GM12878 (cell line): Measurements from ENCODE around the gene RGCC. TPM values are rescaled to one million over a fixed set of nuclear protein-coding genes. Genes with fewer than 3 reads are reported as not detected.

Experiments
- ATAC-seq: fragments of 200-7000 bp; cut with Tn5 transposase; 3 replicates; pipeline ENCODE4 v1.9.1; 2020; ENCODE audit warnings: mild to moderate bottlenecking, moderate library complexity
- BruUV-seq: library from RNA; stranded (reverse); fragments of 400-500 nt; replicated peaks from 2 replicates; lab custom pipeline; 2021; lab: Mats Ljungman, UMichigan
- CTCF ChIA-PET: fragments of 300-600 bp; sonication (Branson Sonifier 250); formaldehyde crosslinking; extraction: SDS; loops from one replicate; lab custom pipeline; 2021; ENCODE audit warnings: inconsistent platforms; lab: Yijun Ruan, JAX
- POLR2A ChIA-PET: fragments of 350-600 bp; formaldehyde crosslinking; extraction: SDS; loops from one replicate; lab custom pipeline; 2021; ENCODE audit warnings: inconsistent platforms; lab: Charles Lee
- RAD21 ChIA-PET: fragments of 300-600 bp; sonication (Branson Sonifier 250); formaldehyde crosslinking; loops from one replicate; lab custom pipeline; 2023; ENCODE audit warnings: antibody characterized with exemption; ENCODE audit not compliant: unreplicated experiment; lab: Charles Lee
- SMC1A ChIA-PET: fragments of 300-600 bp; sonication (Branson Sonifier 250); formaldehyde crosslinking; loops from one replicate; lab custom pipeline; 2023; ENCODE audit not compliant: unreplicated experiment, uncharacterized antibody; lab: Charles Lee
- DNase-seq: peaks from one replicate; pipeline ENCODE4 v3.0.0-alpha.2; 2011; ENCODE audit warnings: low read depth, low spot score
- FAIRE-seq: peaks from 3 replicates; lab custom pipeline; 2011; peaks lifted over from hg19 to GRCh38; lab: Jason Lieb, UNC
- H2AFZ ChIP-seq: 2 replicates; pipeline ENCODE4 v1.6.0; 2011; ENCODE audit warnings: low read depth, low read length, control low read depth; ENCODE audit not compliant: control insufficient read depth
- H3K27ac ChIP-seq: 2 replicates; pipeline ENCODE4 v1.5.1; 2011; ENCODE audit warnings: control low read depth; ENCODE audit not compliant: control insufficient read depth, insufficient read depth
- H3K27me3 ChIP-seq, 2 experiments: replicated peaks in 1 of 2; 2 replicates each; pipeline versions ENCODE4 v1.6.0 to v1.6.1; 2011; ENCODE audit warnings: low read length in 1 of 2; ENCODE audit not compliant: control insufficient read depth in 2 of 2, insufficient read depth in 2 of 2
- H3K36me3 ChIP-seq, 2 experiments: 2 replicates each; pipeline ENCODE4 v1.5.1; 2011; ENCODE audit warnings: low read length in 1 of 2; ENCODE audit not compliant: control insufficient read depth in 2 of 2, insufficient read depth in 2 of 2
- H3K4me1 ChIP-seq: 2 replicates; pipeline ENCODE4 v1.6.1; 2011; ENCODE audit warnings: mild to moderate bottlenecking, low read length, moderate library complexity, mixed read lengths; ENCODE audit not compliant: control insufficient read depth, insufficient read depth
- H3K4me2 ChIP-seq: 2 replicates; pipeline ENCODE4 v1.6.0; 2011; ENCODE audit warnings: control low read depth; ENCODE audit not compliant: control insufficient read depth, insufficient read depth
- H3K4me3 ChIP-seq: fragments of 200-600 bp; sonication (generic); 2 replicates; pipeline ENCODE4 v1.5.1; 2016
- H3K79me2 ChIP-seq: 2 replicates; pipeline ENCODE4 v1.6.0; 2011; ENCODE audit warnings: low read length; ENCODE audit not compliant: control insufficient read depth, insufficient read depth
- H3K9ac ChIP-seq: 2 replicates; pipeline ENCODE4 v1.8.0; 2011; ENCODE audit warnings: low read length, control low read depth, mixed read lengths; ENCODE audit not compliant: control insufficient read depth, insufficient read depth
- H3K9me3 ChIP-seq: replicated peaks from 3 replicates; pipeline ENCODE4 v1.5.1; 2011; ENCODE audit warnings: mild to moderate bottlenecking, low read length; ENCODE audit not compliant: control insufficient read depth, insufficient read depth
- H4K20me1 ChIP-seq: 2 replicates; pipeline ENCODE4 v1.6.0; 2011; ENCODE audit not compliant: control insufficient read depth, insufficient read depth
- BHLHE40 ChIP-seq, 2 experiments: fragments of 450-650 bp in 1 of 2; IDR thresholded peaks; 2 replicates each; pipeline ENCODE4 v1.6.1; 2011 to 2017; ENCODE audit warnings: low read depth in 2 of 2, borderline replicate concordance in 1 of 2, improper control_type of control experiment in 1 of 2, low read length in 1 of 2, mild to moderate bottlenecking in 1 of 2
- JUND ChIP-seq: IDR thresholded peaks from 2 replicates; pipeline ENCODE4 v1.6.1; 2012; ENCODE audit warnings: low read depth, mild to moderate bottlenecking, low read length, improper control_type of control experiment, moderate library complexity
- KLF5 ChIP-seq: fragments of 450-650 bp; IDR thresholded peaks from 2 replicates; pipeline ENCODE4 v1.6.1; 2014; ENCODE audit warnings: mild to moderate bottlenecking; ENCODE audit not compliant: partially characterized antibody
- NFXL1 ChIP-seq: fragments of 450-650 bp; IDR thresholded peaks from 2 replicates; pipeline ENCODE4 v1.6.1; 2017; ENCODE audit warnings: antibody characterized with exemption, mild to moderate bottlenecking, borderline replicate concordance
- SMAD5 ChIP-seq: IDR thresholded peaks from 2 replicates; pipeline ENCODE4 v1.6.1; 2016; ENCODE audit warnings: antibody characterized with exemption, low read depth
- SMARCA5 ChIP-seq: fragments of 450-650 bp; IDR thresholded peaks from 2 replicates; pipeline ENCODE4 v1.6.1; 2017; ENCODE audit warnings: mild to moderate bottlenecking
- ZNF207 ChIP-seq: fragments of 450-650 bp; IDR thresholded peaks from 2 replicates; pipeline ENCODE4 v1.6.1; 2014; ENCODE audit warnings: antibody characterized with exemption, mild to moderate bottlenecking, borderline replicate concordance
- WGBS: methylation state at CpG from one replicate; pipeline ENCODE4 v1.1.6; 2016; ENCODE audit warnings: low lambda C conversion rate; ENCODE audit not compliant: insufficient replicate concordance, insufficient coverage; ENCODE audit errors: missing lambda C conversion rate; 5-methylcytosine and 5-hydroxymethylcytosine counted together
- in situ Hi-C: fragments of 300-500 bp; cut with MboI; formaldehyde crosslinking; loops from 9 replicates; pipeline ENCODE4 v1.14.3; 2018; ENCODE audit warnings: mixed read lengths
- intact Hi-C: fragments of 100-400 bp; cut with micrococcal nuclease; formaldehyde crosslinking; loops from one replicate; pipeline ENCODE4 v1.14.2; 2022; ENCODE audit not compliant: unreplicated experiment
- polyA plus RNA-seq, 11 experiments: library from polyadenylated mRNA; depleted of rRNA in 4 of 11; unstranded in 6 of 11; stranded (reverse) in 5 of 11; fragments of >200 nt; fragmentation: Nextera tagmentation in 4 of 11; fragmentation: Illumina TruSeq in 1 of 11; extraction: Ambion mirVana in 4 of 11; extraction: Trizol in 1 of 11; gene quantifications; 1 replicate in 1 of 11; 2 replicates in 10 of 11; pipeline versions ENCODE4 v1.2.1 to v1.2.3, GENCODE V29; 2011 to 2016; ENCODE audit warnings: inconsistent platforms in 2 of 11, missing spikeins in 2 of 11, low read depth in 1 of 11
- total RNA-seq, 4 experiments: library from RNA; depleted of rRNA in 3 of 4; stranded (reverse); fragments of >200 nt in 3 of 4; fragmentation: Illumina TruSeq in 1 of 4; extraction: Trizol in 1 of 4; gene quantifications; 2 replicates each; pipeline versions ENCODE4 v1.2.1 to v1.2.3, GENCODE V29; 2013 to 2021
- TF ChIP-seq, protein P1 (sequence below): IDR thresholded peaks from 2 replicates; pipeline ENCODE4 v1.6.1; 2011; ENCODE audit warnings: mild to moderate bottlenecking, low read depth, low read length, moderate library complexity; ENCODE audit not compliant: insufficient replicate concordance
- TF ChIP-seq, protein P2 (sequence below): fragments of 450-650 bp; formaldehyde crosslinking; IDR thresholded peaks from 2 replicates; pipeline ENCODE4 v1.4.0; 2022; ENCODE audit warnings: mild to moderate bottlenecking, moderate library complexity

The RGCC gene
- total and polyA plus RNA-seq, 10 of the 15 experiments (the other 5 are each of a cell fraction or from before 2014, with no cell fraction given) = 0.41 to 19.4 (median 9.9) TPM

DNA sequence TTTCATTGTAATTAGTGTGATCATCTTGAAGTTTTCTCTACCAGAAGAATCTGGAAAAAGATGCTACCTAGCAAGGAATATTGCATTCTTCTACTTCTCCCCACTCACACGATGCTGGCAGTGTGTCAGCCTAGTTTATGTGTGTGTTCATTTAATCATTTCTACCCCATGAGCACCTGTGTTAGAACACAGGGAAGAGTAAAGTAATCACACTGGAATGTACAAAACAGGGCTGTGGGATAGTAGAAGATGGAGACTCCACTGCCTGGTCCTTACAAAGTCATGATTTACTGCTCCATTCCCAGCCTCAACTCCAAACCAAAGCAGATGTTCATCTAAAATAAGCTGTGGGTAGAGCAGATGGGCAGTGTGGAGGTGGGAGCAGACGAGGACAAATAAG lies 47.7 kb upstream of the RGCC start:
- 17% methylated on average over 2 of the region's 2 CpGs for WGBS
- ChIA-PET SMC1A (interaction anchor here (0.5 to 1.3 kb wide), 3 partner anchors 88 to 355 kb away, joined by 3 read pairs; no protein-coding TSS in a partner anchor), RAD21 (interaction anchor here (1.0 kb wide), 1 partner anchor 243 kb away, joined by 3 read pairs; no protein-coding TSS in a partner anchor), POLR2A (no interaction called here), CTCF (interaction anchor here (1.2 kb wide), 1 partner anchor 243 kb away, joined by 5 read pairs; no protein-coding TSS in a partner anchor)
- Histone ChIP-seq H4K20me1 (no peaks in the 10 kb centered on the region), H3K27ac (no peak overlapping the region), H3K9me3 (no peaks in the 10 kb centered on the region), H3K79me2 (no peaks in the 10 kb centered on the region), H3K4me2 (no peak overlapping the region), H3K27me3 (no peaks in the 10 kb centered on the region; a peak in 1 of 4 replicates), H3K4me3 (no peak overlapping the region), H3K4me1 (no peaks in the 10 kb centered on the region), H2AFZ (no peak overlapping the region), H3K36me3 (no peaks in the 10 kb centered on the region), H3K9ac (no peak overlapping the region)
- BruUV-seq = no TSS peak
- intact Hi-C loops (loop anchor here (5.0 kb wide), 1 partner anchor 243 kb away; no protein-coding TSS in a partner anchor), in situ Hi-C loops (no loop called here)
- FAIRE-seq (no peak), ATAC-seq (no peak), DNase-seq (no peak)
- TF ChIP-seq KLF5 (no peak), NFXL1 (no peak), ZNF207 (no peak), JUND (no peak), BHLHE40 (IDR thresholded peaks at IDR 0.05; ENCODE audit: borderline replicate concordance in 1 of 2, low read depth in 2 of 2, low read length in 1 of 2) (no peak), SMARCA5 (no peak), SMAD5 (no peak)
- TF ChIP-seq, protein P1, sequence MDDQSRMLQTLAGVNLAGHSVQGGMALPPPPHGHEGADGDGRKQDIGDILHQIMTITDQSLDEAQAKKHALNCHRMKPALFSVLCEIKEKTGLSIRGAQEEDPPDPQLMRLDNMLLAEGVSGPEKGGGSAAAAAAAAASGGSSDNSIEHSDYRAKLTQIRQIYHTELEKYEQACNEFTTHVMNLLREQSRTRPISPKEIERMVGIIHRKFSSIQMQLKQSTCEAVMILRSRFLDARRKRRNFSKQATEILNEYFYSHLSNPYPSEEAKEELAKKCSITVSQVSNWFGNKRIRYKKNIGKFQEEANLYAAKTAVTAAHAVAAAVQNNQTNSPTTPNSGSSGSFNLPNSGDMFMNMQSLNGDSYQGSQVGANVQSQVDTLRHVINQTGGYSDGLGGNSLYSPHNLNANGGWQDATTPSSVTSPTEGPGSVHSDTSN = no peak
- TF ChIP-seq, protein P2, sequence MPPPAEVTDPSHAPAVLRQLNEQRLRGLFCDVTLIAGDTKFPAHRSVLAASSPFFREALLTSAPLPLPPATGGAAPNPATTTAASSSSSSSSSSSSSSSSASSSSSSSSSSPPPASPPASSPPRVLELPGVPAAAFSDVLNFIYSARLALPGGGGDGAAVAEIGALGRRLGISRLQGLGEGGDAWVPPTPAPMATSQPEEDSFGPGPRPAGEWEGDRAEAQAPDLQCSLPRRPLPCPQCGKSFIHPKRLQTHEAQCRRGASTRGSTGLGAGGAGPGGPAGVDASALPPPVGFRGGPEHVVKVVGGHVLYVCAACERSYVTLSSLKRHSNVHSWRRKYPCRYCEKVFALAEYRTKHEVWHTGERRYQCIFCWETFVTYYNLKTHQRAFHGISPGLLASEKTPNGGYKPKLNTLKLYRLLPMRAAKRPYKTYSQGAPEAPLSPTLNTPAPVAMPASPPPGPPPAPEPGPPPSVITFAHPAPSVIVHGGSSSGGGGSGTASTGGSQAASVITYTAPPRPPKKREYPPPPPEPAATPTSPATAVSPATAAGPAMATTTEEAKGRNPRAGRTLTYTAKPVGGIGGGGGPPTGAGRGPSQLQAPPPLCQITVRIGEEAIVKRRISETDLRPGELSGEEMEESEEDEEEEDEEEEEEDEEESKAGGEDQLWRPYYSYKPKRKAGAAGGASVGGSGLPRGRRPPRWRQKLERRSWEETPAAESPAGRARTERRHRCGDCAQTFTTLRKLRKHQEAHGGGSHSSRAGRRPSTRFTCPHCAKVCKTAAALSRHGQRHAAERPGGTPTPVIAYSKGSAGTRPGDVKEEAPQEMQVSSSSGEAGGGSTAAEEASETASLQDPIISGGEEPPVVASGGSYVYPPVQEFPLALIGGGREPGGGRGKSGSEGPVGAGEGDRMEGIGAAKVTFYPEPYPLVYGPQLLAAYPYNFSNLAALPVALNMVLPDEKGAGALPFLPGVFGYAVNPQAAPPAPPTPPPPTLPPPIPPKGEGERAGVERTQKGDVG (CRISPR knock-in tag) = no peak
